Endometrial microvascular endothelial cells (primary cell): ENCODE measurements around the gene STARD7. TPM values are rescaled to one million over a fixed set of nuclear protein-coding genes. Genes with fewer than 3 reads are reported as not detected.
"Not testable (repeated sequence)": the region's sequence is repeated elsewhere in the genome, so short reads cannot be mapped to it uniquely, and the experiment has no call there.

Experiments used
- in situ Hi-C: cut with HindIII; loops from 2 replicates; pipeline ENCODE4 v1.10.0; 2017; ENCODE audit warnings: low sequenced_read_pairs, low pct_unique_long_range_greater_than_20kb; ENCODE audit errors: inconsistent ontology term
- total RNA-seq: library from RNA; depleted of rRNA; stranded (reverse); fragments of >200 nt; gene quantifications from one replicate; pipeline ENCODE4 v1.2.3, GENCODE V29; 2015; ENCODE audit errors: inconsistent ontology term

STARD7 gene
- total RNA-seq, 1 donor from 2014 or later: 149 TPM

DNA sequence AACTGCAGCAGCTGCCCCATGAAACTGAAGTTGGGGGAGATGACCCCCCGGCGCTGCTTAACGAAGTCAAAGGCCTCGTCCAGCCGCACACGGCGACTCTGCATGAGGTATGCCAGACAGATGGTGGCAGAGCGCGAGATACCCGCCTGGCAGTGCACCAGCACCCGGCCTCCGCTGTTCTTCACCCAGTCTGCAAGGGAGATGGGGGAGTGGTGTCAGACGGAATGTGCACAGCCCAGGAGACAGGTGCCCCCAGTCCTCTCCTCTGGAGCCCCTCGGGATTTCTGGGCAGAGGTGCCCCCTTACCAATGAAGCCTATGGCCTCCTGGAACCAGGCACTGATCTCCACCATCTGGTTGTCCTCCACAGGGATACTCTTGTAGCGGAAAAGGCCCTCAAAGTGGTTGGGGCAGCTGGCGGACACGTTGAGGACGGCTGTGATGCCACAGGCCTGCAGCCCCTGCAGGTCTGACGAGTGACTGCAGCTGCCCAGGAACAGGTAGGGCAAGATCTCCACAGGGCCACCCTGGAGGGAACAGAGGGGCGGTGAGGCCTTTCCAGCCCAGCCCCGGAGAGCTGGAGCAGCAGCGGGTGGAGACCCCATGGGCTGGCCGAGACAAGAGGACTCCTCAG is 64.7 kb downstream of the STARD7 start:
- in situ Hi-C loops: no loop called here

- in situ Hi-C loops: no loop called here
Observed at GRCh38 chr2:96143231-96143847, 65.3 kb downstream of the STARD7 start.

- in situ Hi-C loops: no loop called here
Observed at GRCh38 chr2:96142217-96143113, 66.2 kb downstream of the STARD7 start.

DNA sequence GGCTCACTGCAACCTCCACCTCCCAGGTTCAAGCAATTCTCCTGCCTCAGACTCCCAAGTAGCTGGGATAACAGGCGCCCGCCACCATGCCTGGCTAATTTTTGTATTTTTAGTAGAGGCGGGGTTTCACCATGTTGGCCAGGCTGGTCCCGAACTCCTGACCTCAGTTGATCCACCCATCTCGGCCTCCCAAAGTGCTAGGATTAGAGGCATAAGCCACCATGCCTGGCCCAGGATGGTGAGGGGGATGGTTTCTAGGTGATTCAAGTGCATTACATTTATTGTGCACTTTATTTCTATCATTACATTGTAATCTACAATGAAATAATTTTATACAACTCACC is 67.0 kb downstream of the STARD7 start:
- in situ Hi-C loops: not testable (repeated sequence)

- in situ Hi-C loops: no loop called here
Observed at GRCh38 chr2:96140941-96141623, 67.5 kb downstream of the STARD7 start.

DNA sequence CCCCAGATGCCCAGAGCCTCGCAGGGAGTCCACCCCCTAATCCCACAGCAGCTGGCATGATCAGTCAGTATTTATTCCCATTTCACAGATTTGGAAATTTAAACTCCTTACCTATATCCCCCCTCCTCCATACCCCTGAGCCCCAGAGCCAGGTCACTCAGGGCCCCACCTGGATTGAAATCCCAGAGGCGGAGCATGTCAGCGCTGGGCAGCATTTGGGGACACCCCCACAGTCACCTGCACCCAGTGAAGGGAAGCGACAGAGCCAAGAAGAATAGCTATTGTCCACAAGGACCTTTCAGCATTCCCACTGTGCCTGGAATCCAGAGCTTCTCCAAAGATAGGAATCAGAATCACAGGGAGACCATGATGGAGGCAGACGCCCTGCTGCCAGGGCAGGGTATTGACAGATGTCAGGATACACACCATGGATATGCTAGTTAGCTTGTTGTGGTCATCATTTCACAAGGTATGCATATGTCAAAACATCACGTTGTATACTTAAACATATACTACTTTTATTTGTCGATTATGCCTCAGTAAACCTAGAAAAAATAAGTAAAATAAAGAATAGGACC is 69.4 kb downstream of the STARD7 start:
- in situ Hi-C loops: no loop called here

DNA sequence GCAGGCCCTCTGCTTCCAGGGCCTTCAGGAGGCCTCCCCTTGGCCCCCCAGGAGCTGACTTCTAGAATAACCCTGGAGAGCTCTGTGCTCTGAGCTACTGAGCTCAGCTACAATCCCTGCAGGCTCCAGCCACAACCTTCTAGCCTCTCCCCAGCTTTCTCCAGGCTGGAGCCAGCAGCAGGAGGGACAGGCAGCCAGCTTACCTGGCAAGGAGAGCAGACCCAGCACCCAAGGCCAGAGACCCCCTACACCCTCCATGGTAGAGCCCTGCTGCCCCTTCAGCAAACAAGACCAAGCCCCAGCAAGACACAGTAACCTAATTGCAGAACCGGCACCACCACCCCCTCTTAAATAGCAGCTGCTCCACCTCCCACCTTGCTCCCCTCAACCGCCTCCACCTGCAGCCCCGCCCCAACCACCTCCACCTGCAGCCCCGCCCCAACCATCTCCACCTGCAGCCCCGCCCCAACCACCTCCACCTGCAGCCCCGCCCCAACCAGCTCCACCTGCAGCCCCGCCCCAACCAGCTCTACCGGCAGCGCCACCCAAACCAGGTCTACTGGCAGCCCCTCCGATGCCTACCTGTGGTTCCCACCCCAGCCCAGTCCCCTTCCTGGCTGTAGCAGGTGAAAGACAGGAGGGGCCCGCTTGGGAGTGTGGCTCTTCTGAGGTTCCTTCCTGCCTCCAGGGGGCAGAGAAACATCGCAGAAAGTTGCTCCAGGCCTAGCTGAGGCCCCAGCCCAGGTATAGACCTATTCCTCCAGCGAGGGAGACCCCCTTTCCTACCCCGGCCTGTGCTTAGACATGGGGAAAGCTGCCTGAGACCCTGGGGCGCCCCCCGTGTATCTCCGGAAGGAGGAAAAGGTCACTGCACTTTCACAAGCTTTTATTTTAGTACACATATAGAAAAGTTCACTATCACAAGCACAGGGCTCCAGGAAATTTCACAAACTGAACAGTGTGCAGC is 70.2 kb downstream of the STARD7 start, which contains the start of gene ASTL:
Gene ASTL, minus strand, starts transcription at position 324 of the 967 bp plus-strand sequence. Its CDS starts 66 bp downstream, at position 258.
- in situ Hi-C loops: no loop called here

- in situ Hi-C loops: no loop called here
Observed at GRCh38 chr2:96137321-96138178, 71.1 kb downstream of the STARD7 start.

DNA sequence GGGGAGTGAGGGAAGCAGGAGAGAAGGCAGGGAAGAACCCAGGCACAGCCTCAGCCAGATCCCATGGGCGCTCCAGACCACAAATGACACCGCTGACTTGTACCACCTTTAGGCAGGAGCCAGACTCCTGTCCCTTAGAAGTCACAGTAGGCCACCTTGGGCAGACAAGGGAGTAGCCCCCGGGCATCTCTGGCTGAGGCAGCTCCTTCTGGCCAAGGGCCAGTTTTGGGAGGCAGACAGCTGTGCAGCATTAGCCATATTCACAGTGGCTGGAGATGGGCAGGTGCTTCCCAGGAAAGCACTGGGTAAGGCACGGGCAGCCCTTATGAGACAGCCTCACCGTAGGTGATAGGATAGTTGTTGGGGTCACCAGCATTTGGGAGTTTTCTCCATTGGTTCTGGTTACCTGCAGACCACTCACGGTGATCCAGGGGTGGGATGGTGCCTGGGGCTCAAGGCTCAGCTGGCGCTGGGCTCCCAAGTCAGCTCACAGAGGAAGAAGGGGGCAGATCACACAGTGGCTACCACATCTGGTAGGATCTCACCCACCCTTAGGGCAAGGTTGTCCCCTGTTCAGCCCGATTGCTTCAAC is 72.4 kb downstream of the STARD7 start:
- in situ Hi-C loops: no loop called here

DNA sequence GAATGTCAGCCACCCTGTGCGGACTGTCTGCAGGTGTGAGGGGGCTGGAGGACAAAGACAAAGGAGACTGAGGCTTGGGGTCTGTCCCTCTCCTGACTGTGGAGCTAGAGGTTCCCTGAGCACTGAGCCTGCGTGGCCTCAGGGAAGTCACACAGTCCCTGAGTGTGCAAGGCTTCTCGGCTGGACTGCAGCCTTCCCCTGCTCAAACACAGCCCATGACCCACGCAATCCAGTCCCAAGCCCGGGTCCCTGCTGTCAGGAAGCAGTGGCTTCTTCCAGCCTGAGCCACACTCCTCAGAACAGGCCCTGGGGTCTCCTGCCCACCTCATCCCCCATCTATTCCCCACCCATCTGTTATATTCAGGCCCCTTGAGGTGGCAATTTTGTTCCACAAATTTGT is 73.0 kb downstream of the STARD7 start:
- in situ Hi-C loops: no loop called here

- in situ Hi-C loops: no loop called here
Observed at GRCh38 chr2:96135171-96135570, 73.5 kb downstream of the STARD7 start.

Other genes starting within 250 kb of the STARD7 start
- gene ANKRD36C, start 217.0 kb downstream of the STARD7 start, total RNA-seq: 12.8 TPM
- 4.3 TPM for gene GPAT2, start 173.9 kb downstream of the STARD7 start, total RNA-seq
- not detected for gene ADRA2B, start 92.3 kb downstream of the STARD7 start, total RNA-seq
- gene ASTL, start 70.3 kb downstream of the STARD7 start, total RNA-seq: not detected
- gene DUSP2, start 63.4 kb downstream of the STARD7 start, total RNA-seq: not detected
- 36.6 TPM for gene TMEM127, start 57.2 kb upstream of the STARD7 start, total RNA-seq
- gene CIAO1, start 57.4 kb upstream of the STARD7 start, total RNA-seq: 115 TPM
- gene SNRNP200, start 96.7 kb upstream of the STARD7 start, total RNA-seq: 77.2 TPM
- 0.84 TPM for gene ITPRIPL1, start 116.5 kb upstream of the STARD7 start, total RNA-seq
- 26.5 TPM for gene NCAPH, start 126.9 kb upstream of the STARD7 start, total RNA-seq